Measurements from ENCODE around the gene TOLLIP.
A peak's percentile ranks its signal among the peaks of the same experiment; 100 is the strongest.
"Not testable (repeated sequence)": the region's sequence is repeated elsewhere in the genome, so short reads cannot be mapped to it uniquely, and the experiment has no call there.

Gene TOLLIP

DNA sequence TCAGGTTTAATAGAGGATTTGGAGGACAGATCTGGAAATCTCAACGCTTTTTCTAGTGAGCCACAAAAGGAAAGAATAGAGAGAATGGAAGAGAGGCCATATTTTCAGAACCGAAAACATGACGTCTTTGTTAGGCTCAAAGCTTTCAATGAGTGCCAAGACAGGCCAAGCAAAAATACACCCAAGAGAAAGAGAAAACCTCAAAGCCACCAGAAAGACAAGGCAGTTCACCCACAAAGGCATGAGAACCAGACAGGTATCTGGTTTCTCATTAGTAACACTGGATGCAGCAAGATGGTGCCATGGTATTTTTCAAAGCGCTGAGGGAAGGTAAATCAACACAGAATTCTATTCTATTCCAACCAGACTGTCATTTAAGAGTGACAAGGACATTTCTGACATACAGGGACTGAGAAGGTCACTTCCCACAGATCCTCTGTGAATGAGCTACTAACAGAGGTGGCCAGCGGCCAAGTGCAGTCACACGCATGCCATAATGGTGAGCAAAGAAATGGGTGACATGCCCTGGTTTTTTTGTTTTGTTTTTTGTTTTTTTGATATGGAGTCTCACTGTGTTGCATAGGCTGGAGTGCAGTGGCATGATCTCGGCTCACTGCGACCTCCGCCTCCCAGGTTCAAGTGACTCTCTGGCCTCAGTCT is 41.9 kb downstream of the TOLLIP start:
- DNase-seq (ENCODE audit: low read depth in 1 of 2, low spot score in 1 of 2): no peak
- TF ChIP-seq JUND (IDR thresholded peaks at IDR 0.05; ENCODE audit: low read depth): no peak
- in situ Hi-C loops (cut with HindIII; ENCODE audit: low pct_unique_long_range_greater_than_20kb, low sequenced_read_pairs): no loop called here

DNA sequence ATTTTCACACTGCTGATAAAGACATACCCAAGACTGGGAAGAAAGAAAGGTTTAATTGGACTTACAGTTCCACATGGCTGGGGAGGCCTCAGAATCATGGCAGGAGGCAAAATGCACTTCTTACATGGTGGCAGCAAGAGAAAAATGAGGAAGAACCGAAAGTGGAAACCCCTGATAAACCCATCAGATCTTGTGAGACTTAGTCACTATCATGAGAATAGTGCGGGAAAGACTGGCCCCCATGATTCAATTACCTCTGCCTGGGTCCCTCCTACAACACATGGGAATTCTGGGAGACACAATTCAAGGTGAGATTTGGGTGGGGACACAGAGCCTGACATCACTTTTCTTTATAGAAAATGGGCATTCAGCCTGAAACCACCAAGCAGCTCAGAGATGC is 42.5 kb downstream of the TOLLIP start:
- in situ Hi-C loops (cut with HindIII; ENCODE audit: low pct_unique_long_range_greater_than_20kb, low sequenced_read_pairs): not testable (repeated sequence)

DNA sequence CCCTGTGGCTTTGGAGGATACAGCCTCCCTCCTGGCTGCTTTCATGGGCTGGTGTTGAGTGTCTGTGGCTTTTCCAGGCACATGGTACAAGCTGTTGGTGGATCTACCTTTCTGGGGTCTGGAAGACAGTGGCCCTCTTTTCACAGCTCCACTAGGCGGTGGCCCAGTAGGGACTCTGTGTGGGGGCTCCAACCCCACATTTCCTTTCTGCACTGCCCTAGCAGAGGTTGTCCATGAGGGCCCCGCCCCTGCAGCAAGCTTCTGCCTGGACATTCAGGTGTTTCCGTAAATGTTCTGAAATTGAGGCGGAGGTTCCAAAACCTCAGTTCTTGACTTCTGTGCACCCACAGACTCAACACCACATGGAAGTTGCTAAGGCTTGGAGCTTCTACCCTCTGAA is 44.0 kb downstream of the TOLLIP start:
- in situ Hi-C loops (cut with HindIII; ENCODE audit: low pct_unique_long_range_greater_than_20kb, low sequenced_read_pairs); DNase-seq (ENCODE audit: low read depth in 1 of 2, low spot score in 1 of 2): not testable (repeated sequence)

More for the DNA sequence above, 42.5 kb downstream of the TOLLIP start:
- not testable (repeated sequence) for DNase-seq (ENCODE audit: low read depth in 1 of 2, low spot score in 1 of 2)

DNA sequence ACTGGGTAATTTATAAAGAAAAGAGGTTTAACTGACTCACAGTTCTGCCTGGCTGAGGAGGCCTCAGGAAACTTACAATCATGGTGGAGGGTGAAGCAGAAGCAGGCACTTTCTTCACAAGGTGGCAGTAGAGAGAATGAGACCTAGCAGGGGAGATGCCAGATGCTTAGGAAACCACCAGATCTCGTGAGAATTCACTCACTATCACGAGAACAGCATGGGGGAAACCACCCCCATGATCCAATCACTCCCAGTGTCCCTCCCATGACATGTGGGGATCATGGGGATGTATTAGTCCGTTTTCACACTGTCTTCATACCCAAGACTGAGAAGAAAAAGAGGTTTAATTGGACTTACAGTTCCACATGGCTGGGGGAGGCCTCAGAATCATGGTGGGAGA is 45.0 kb downstream of the TOLLIP start:
- in situ Hi-C loops (cut with HindIII; ENCODE audit: low pct_unique_long_range_greater_than_20kb, low sequenced_read_pairs): not testable (repeated sequence)
- DNase-seq (ENCODE audit: low read depth in 1 of 2, low spot score in 1 of 2): peak in 1 of 2 experiments; percentile 51

DNA sequence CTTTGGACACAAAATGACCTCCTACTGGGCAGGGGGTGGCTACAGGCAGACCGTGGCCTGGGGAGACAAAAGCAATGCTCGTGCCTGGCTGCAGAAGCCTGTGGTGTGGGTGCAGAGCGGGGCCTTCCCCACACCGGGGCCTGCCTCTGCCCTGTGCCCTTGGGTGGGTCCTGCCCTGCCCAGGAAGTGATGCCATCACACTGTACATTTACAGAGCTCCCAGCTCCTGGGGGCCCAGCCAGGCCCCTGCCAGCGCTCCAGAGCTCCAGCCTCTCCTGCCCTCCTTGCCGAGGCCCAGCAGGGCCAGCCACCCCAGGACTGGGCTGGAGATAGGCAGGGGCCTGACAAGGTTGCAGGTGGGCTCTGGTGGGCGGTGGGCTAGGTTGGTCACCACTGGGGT is 46.4 kb downstream of the TOLLIP start:
- in situ Hi-C loops (cut with HindIII; ENCODE audit: low pct_unique_long_range_greater_than_20kb, low sequenced_read_pairs): no loop called here
- no peak for TF ChIP-seq JUND (IDR thresholded peaks at IDR 0.05; ENCODE audit: low read depth)
- DNase-seq (ENCODE audit: low read depth in 1 of 2, low spot score in 1 of 2): no peak

DNA sequence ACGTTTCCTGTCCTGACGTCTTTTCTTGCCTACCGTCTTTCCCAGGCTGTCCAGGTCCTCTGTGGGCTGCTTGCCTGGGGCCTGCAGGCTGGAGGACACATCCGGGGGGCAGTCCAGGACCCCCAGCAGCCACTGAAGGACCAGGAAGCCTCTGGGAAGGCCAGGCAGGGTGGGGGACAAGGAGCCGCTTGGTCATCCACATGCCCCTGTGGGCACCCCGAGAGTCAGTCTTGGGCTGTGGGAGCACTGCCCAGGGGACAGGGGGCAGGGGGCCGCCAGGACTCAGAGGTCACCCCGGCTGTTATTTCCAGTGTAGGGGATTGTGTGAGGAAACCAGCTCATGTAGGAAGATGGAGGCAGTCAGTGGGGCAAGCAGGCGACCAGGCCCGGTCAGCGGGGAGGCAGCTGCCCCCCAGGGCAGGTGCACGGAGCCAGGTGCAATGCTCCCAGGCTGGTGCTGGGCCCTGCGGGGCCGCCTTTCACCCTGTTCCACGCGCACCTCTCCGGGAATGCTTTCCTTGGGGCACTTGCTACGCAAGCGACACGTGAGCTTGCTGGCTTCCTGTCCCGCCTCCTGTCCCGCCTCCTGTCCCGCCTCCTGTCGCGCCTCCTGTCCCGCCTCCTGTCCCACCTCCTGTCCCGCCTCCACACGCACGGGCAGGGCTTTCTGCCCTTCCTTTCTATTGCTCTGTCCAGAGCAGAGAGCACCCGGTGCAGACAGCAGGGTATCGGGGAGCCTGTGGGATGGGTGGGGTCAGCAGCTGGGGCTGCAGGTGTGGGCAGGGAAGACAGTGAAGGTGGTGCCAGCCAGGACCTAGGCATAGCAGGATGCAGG is 47.0 kb downstream of the TOLLIP start:
- in situ Hi-C loops (cut with HindIII; ENCODE audit: low pct_unique_long_range_greater_than_20kb, low sequenced_read_pairs): no loop called here
- TF ChIP-seq JUND (IDR thresholded peaks at IDR 0.05; ENCODE audit: low read depth): no peak
- DNase-seq (ENCODE audit: low read depth in 1 of 2, low spot score in 1 of 2): peak; percentile 72 to 92

DNA sequence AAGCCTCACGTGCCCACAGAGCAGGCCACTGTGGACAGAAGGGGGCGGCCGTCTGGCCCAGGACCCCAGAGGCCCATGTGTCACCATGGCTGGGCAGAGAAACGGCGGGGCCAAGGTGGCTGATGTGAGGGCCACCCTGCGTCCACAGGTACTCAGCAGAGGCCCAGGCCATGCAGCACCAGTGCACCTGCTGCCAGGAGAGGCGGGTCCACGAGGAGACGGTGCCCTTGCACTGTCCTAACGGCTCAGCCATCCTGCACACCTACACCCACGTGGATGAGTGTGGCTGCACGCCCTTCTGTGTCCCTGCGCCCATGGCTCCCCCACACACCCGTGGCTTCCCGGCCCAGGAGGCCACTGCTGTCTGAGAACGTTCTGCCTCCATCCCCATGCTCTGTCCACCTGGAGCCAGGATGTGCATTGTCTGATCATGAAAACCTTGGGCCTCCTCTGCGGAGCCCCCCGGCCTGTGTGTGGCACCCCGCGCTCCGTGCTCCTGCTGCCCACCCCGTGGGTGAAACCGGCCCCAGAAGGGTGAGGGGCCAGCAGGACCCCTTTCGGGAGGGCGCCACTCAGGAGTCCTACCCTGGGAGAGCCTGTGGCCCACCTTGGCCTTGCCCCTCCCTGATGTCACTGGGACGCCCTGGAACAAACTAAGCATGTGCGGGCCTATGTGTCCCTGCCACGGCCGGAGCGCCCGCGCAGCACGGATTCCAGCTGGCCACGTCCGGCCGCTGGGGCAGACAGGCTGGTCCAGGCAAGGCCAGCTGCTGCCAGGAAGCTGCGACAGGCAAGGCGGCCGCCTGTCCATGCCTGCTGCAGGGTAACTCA is 48.0 kb downstream of the TOLLIP start:
- DNase-seq (ENCODE audit: low read depth in 1 of 2, low spot score in 1 of 2): no peak
- in situ Hi-C loops (cut with HindIII; ENCODE audit: low pct_unique_long_range_greater_than_20kb, low sequenced_read_pairs): no loop called here
- no peak for TF ChIP-seq JUND (IDR thresholded peaks at IDR 0.05; ENCODE audit: low read depth)

DNA sequence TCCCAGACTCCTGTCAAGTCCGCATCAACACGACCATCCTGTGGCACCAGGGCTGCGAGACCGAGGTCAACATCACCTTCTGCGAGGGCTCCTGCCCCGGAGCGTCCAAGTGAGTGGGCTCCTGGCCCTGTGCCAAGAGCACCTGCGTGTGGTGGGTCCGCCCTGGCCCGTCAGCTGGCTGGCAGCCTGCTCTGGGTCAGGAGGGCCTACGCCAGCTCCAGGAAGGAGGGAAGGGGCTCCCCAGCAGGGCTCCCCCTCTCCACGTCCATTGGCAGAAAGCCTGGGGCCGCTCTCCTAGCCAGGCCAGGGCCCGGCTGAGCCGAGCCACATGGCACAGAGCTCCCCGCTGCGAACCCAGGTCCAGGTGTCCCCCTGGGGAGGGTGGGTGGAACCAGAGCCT is 48.8 kb downstream of the TOLLIP start:
- TF ChIP-seq JUND (IDR thresholded peaks at IDR 0.05; ENCODE audit: low read depth): no peak
- in situ Hi-C loops (cut with HindIII; ENCODE audit: low pct_unique_long_range_greater_than_20kb, low sequenced_read_pairs): no loop called here
- no peak for DNase-seq (ENCODE audit: low read depth in 1 of 2, low spot score in 1 of 2)

DNA sequence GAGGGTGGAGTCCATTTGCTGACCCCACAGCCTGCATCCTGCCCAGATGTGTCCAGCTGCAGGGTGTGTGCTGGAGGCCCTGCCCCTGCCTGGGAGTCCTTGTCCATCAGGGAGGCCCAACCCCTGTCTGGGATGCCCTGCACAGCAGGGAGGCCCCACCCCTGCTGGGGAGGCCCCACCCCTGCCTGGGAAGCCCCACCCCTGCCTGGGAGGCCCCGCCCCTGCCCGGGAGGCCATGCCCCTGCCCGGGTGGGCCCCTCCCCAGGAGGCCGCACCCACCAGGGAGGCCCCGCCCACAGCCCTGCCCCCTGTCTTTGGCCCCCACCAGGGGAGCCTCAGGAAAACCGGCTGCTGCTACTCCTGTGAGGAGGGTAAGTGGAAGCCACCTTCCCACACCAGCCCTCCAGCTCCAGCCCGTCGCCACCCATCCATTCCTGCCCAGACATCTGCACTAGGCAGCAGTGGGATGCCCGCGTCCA is 49.4 kb downstream of the TOLLIP start:
- in situ Hi-C loops (cut with HindIII; ENCODE audit: low pct_unique_long_range_greater_than_20kb, low sequenced_read_pairs): no loop called here
- peak in 1 of 2 experiments; percentile 74 for DNase-seq (ENCODE audit: low read depth in 1 of 2, low spot score in 1 of 2)
- TF ChIP-seq JUND (IDR thresholded peaks at IDR 0.05; ENCODE audit: low read depth): no peak

DNA sequence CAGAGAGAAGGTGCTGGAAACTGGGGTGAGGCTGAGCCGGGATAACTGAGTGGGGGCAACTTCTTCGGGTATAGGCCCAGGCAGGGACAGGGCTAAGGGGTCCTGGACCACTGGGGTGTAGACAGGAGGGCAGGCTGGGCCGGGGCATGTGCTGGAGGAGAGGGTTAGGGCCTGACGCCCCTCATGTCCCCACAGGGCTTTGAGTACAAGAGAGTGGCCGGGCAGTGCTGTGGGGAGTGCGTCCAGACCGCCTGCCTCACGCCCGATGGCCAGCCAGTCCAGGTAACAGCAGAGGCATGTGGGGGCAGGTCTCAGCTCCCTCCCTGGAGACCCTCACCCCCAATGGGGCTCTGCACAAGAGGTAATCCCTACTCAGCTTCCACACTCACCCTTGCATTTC is 49.9 kb downstream of the TOLLIP start:
- DNase-seq (ENCODE audit: low read depth in 1 of 2, low spot score in 1 of 2): no peak
- TF ChIP-seq JUND (IDR thresholded peaks at IDR 0.05; ENCODE audit: low read depth): no peak
- in situ Hi-C loops (cut with HindIII; ENCODE audit: low pct_unique_long_range_greater_than_20kb, low sequenced_read_pairs): no loop called here

DNA sequence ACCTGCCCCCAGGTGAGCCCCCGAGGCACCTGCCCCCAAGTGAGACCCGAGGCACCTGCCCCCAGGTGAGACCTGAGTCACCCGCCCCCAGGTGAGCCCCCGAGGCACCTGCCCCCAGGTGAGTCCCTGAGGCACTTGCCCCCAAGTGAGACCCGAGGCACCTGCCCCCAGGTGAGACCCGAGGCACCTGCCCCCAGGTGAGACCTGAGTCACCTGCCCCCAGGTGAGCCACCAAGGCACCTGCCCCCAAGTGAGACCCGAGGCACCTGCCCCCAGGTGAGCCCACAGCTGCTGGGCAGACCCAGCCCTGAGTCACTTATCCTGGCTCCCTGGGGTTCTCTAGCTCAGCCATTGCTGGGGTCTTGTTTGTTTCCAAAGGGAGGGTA is 50.4 kb downstream of the TOLLIP start:
- no peak for DNase-seq (ENCODE audit: low read depth in 1 of 2, low spot score in 1 of 2)
- no peak for TF ChIP-seq JUND (IDR thresholded peaks at IDR 0.05; ENCODE audit: low read depth)
- in situ Hi-C loops (cut with HindIII; ENCODE audit: low pct_unique_long_range_greater_than_20kb, low sequenced_read_pairs): no loop called here

DNA sequence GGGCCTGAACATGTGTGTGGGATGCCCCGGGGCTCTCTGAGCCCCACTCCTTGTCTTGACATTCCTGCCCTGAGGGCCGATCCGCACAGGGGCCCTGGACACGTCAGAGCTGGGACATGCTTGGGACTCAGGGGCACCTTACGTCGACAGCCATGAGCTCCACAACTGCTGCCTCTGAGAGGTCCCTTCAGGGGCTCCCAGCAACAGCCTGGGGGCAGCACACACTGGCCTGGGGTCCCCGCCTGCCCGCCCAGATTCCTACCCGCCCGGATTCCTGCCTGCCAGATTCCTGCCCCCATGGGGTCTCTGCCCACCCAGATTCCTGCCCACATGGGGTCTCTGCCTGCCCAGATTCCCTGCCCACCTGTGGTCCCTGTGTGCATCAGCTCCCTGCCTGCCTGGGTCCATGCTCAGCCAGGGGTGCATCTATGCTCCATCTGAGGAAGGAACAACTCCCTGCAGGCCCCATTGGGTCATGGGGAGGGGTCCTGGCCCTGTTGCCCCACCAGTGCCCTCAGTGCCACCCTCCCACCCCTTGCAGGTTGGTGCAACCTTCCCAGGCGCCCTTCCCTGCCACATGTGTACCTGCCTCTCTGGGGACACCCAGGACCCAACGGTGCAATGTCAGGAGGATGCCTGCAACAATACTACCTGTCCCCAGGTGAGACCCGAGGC is 50.9 kb downstream of the TOLLIP start:
- no peak for DNase-seq (ENCODE audit: low read depth in 1 of 2, low spot score in 1 of 2)
- in situ Hi-C loops (cut with HindIII; ENCODE audit: low pct_unique_long_range_greater_than_20kb, low sequenced_read_pairs): no loop called here
- no peak for TF ChIP-seq JUND (IDR thresholded peaks at IDR 0.05; ENCODE audit: low read depth)
